SU-DHL-6 (cell line): ENCODE results near the gene DSTN.

Experiments
- CTCF ChIP-seq: fragments of 200-600 bp; sonication (generic); IDR thresholded peaks from one replicate; pipeline ENCODE4 v1.5.1; 2017; ENCODE audit warnings: antibody characterized with exemption, mild to moderate bottlenecking, low read length, moderate library complexity; ENCODE audit not compliant: insufficient read depth, poor library complexity, severe bottlenecking
- EZH2phosphoT487 ChIP-seq: fragments of 200-600 bp; sonication (generic), shearing (Covaris generic); conservative IDR thresholded peaks from 2 replicates; pipeline ENCODE4 v1.6.1; 2018; ENCODE audit warnings: mild to moderate bottlenecking, antibody characterized with exemption, low read length, moderate library complexity, mixed read lengths

GRCh38 chr20:17545127-17545526 lies 24.7 kb upstream of the DSTN start:
- TF ChIP-seq CTCF = no peak
- no peak for TF ChIP-seq EZH2phosphoT487
